ENCODE results near the gene USP16.
"Not testable (repeated sequence)": the region's sequence is repeated elsewhere in the genome, so short reads cannot be mapped to it uniquely, and the experiment has no call there.

GRCh38 chr21:29076731-29077640 is 52.5 kb downstream of the USP16 start:
- not testable (repeated sequence) for TF ChIP-seq CTCF (IDR thresholded peaks at IDR 0.05; ENCODE audit: insufficient read depth, low read length); POLR2AphosphoS5 (IDR thresholded peaks at IDR 0.05; ENCODE audit: low read depth); REST (IDR thresholded peaks at IDR 0.05; ENCODE audit: insufficient replicate concordance, low read depth)

All from HL-60 (cell line).